Stimulated activated CD8-positive, alpha-beta memory T cell treated with anti-CD3 and anti-CD28 coated beads, Interleukin-7, amount 100 ng/mL, for 48 hours (primary cell): ENCODE results near the gene FIBCD1.

Experiments used
- DNase-seq, 2 donors: peaks; one replicate each; pipeline ENCODE4 v3.0.0-alpha.2; 2020; ENCODE audit warnings: low read depth in 1 of 2; ENCODE audit errors: extremely low read depth in 1 of 2

Gene FIBCD1

DNA sequence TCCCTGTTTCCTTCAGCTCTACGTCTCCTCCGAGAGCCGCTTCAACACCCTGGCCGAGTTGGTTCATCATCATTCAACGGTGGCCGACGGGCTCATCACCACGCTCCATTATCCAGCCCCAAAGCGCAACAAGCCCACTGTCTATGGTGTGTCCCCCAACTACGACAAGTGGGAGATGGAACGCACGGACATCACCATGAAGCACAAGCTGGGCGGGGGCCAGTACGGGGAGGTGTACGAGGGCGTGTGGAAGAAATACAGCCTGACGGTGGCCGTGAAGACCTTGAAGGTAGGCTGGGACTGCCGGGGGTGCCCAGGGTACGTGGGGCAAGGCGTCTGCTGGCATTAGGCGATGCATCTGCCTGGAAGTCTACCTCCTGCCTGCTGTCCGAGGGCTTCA, 76.3 kb downstream of the FIBCD1 start:
- DNase-seq = no peak

GRCh38 chr9:130862217-130862616, 76.8 kb downstream of the FIBCD1 start:
- DNase-seq = no peak

DNA sequence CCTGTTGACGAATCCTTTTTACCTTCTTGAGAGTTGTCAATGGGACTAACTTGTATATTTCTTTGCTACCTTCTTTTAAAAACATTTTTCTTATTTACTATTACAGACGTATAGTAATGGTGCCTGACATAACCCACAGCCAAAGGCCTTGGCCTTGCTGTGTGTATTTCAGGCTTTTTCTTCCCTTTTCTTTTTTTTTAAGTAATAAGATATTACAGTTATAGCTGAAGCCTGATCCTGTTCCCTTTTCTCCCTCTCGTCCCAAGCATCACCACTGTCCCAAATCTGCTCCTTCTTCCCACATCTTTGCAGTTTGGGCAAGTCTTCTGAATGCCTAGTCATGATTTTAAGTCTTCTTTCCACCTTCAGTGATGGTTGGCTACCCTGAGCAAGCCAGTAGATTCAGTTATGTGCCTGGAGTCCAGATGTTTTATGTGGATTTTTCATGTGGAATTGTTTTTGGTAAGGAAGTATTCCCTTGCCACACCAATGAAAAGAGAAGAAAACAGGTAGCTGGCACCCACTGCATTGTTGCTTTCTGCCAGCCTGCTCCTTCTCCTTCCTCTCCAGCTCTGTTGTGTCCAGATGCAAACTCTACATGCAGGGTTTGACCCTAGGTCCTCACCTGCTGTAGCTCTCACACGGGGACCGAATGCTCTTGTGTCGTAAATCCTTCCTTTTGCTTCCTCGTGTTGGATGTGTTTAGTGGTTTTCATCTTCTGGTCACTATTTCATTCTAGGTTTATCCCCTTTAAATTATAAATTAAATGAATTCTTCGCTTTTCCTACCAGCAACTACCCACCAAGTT, 77.5 kb downstream of the FIBCD1 start:
- no peak for DNase-seq

DNA sequence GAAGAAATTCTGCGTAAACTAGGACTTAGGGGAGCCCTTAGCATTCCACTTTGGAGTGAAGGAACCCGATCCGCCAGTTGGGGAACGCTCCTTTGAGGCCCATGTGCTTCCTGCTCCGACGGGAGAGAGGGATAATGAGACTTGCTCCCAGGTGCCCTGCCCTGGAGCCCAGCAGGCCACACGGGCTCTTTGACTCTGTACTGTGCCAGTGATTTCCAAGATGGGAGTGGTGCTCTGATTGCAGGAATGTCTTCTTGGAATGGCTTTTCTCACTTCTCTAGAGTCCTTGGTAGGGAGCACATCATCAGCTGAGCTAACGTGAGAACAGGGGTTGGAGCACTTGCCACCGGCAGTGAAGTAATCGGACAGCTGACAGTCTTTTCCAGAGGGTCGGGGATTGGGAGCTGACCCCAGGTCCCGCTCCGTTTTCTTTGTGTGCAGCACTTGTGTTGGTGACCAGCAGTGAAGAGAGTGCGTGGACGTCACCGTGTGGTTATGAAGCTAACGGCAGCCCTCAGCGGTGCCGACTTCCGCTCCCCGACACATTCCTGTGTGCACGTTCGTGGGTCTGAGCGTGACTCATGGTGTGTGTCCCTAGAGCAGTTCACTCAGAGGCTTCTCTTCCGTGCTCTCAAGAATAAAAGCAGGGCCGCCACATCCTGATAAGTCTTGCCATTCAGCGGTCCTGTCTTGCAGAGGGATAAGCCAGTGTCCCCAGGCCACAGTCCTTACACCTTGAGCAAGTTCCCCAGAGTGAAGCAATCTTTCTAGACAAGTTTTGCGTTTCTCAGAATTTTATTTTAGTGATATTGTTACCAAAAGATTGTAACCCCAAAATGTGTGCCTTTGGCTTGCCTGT, 78.4 kb downstream of the FIBCD1 start:
- no peak for DNase-seq

- DNase-seq = no peak
Measured at GRCh38 chr9:130858739-130859705, 80.0 kb downstream of the FIBCD1 start.

DNA sequence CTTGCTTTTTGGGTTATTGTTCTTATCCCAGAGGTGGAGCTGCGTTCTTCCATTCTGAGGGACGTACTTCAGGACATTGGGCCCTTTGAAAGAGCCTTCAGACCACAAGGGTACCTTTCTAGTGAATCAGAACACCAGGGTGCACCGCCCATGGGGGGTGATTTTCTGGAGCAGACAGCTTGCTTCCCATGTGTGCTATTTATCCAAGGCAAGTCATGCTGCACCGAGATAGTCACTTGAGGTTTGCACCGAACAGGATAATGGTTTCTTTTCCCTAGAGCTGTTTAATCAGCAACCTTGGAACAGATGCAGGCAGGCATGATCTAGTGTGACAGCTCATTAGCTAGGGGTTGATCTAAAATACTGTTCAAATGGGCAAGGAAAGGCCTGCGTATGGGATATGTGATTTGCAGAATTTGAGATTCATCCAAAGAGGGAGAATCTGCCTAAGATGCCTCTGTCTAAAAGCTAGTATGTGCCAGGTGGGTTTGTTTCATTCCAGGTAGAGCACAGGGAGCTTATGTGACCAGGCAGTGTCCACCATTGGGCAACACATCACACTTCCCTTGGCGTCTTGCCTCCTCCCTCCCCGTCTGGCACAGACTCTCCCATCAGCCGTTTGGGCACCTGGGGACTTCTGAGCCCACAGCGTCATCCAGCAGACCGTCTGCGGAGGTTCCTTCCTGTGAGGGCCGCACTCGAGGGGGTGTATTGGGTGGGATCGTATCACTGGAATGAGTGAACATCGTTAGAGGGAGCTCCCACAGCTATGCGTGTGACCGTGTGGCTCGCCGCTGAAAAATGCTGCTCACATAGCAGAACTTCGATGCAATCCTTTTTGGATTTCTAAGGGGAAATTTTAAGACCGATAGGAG, 80.9 kb downstream of the FIBCD1 start:
- no peak for DNase-seq

- DNase-seq = no peak
Measured at GRCh38 chr9:130856474-130856873, 82.6 kb downstream of the FIBCD1 start.

DNA sequence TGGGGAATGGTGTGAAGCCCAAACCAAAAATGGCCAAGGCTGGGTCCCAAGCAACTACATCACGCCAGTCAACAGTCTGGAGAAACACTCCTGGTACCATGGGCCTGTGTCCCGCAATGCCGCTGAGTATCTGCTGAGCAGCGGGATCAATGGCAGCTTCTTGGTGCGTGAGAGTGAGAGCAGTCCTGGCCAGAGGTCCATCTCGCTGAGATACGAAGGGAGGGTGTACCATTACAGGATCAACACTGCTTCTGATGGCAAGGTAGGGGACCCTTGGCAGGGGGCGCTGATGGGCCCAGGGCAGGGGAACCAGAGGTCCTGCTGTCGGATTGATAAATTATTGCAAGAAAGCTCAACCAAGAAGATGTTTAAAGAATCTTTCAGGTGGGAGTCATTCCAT, 84.2 kb downstream of the FIBCD1 start:
- no peak for DNase-seq

- DNase-seq = no peak
Measured at GRCh38 chr9:130854092-130854491, 85.0 kb downstream of the FIBCD1 start.

- DNase-seq = no peak
Measured at GRCh38 chr9:130852801-130853200, 86.2 kb downstream of the FIBCD1 start.
